H1 (cell line): ENCODE data around the gene TIMM29. TPM values are rescaled to one million over a fixed set of nuclear protein-coding genes. Genes with fewer than 3 reads are reported as not detected.

Experiments used
- CTCF ChIA-PET: fragments of 300-600 bp; sonication (Branson Sonifier 250); formaldehyde crosslinking; loops from one replicate; lab custom pipeline; 2021; ENCODE audit not compliant: partially characterized antibody; lab: Charles Lee
- POLR2A ChIA-PET: fragments of 300-600 bp; sonication (Branson Sonifier 250); formaldehyde crosslinking; loops from one replicate; lab custom pipeline; 2021; ENCODE audit warnings: inconsistent platforms; ENCODE audit not compliant: partially characterized antibody; lab: Charles Lee
- DNase-seq, 2 experiments: peaks; one replicate each; pipeline versions ENCODE4 v3.0.0 to v3.0.0-alpha.2; 2010 to 2022; ENCODE audit warnings: low spot score in 2 of 2, low read depth in 1 of 2, mixed read lengths in 1 of 2
- FAIRE-seq: peaks from 2 replicates; lab custom pipeline; 2011; peaks lifted over from hg19 to GRCh38; lab: Jason Lieb, UNC
- H2AFZ ChIP-seq: 2 replicates; pipeline ENCODE4 v1.8.1; 2012; ENCODE audit warnings: low read length, inconsistent platforms
- H2AK5ac ChIP-seq: 2 replicates; pipeline ENCODE4 v1.6.1; 2013; ENCODE audit warnings: low read depth, low read length
- H2BK120ac ChIP-seq: replicated peaks from 2 replicates; pipeline ENCODE3; 2013; ENCODE audit warnings: low read depth, low read length, inconsistent platforms
- H2BK12ac ChIP-seq: 2 replicates; pipeline ENCODE4 v1.6.1; 2013; ENCODE audit warnings: low read depth, low read length
- H2BK15ac ChIP-seq: 2 replicates; pipeline ENCODE4 v1.6.1; 2013; ENCODE audit warnings: low read length
- H2BK20ac ChIP-seq: 2 replicates; pipeline ENCODE4 v1.6.1; 2013; ENCODE audit warnings: low read length
- H2BK5ac ChIP-seq: 2 replicates; pipeline ENCODE4 v1.6.1; 2013; ENCODE audit warnings: low read depth, low read length
- H3K14ac ChIP-seq: 2 replicates; pipeline ENCODE4 v1.6.1; 2013; ENCODE audit warnings: inconsistent platforms; ENCODE audit not compliant: insufficient read length
- H3K18ac ChIP-seq: 2 replicates; pipeline ENCODE4 v1.6.1; 2013; ENCODE audit warnings: low read length; ENCODE audit errors: extremely low read depth
- H3K23ac ChIP-seq: 2 replicates; pipeline ENCODE4 v1.6.1; 2013; ENCODE audit warnings: inconsistent platforms; ENCODE audit not compliant: insufficient read length
- H3K23me2 ChIP-seq: 2 replicates; pipeline ENCODE4 v1.6.1; 2013; ENCODE audit warnings: low read depth, low read length
- H3K27ac ChIP-seq: 2 replicates; pipeline ENCODE4 v1.6.1; 2011; ENCODE audit warnings: low read depth, low read length, inconsistent platforms
- H3K27me3 ChIP-seq, 4 experiments: replicated peaks in 1 of 4; 1 replicate in 1 of 4; 2 replicates in 3 of 4; pipeline versions ENCODE4 v1.6.1 to v1.8.1; 2011 to 2013; ENCODE audit warnings: low read length in 3 of 4, mild to moderate bottlenecking in 3 of 4, inconsistent platforms in 2 of 4, mixed read lengths in 2 of 4, moderate library complexity in 1 of 4; ENCODE audit not compliant: control insufficient read depth in 3 of 4, insufficient read depth in 3 of 4; ENCODE audit errors: extremely low read depth in 1 of 4
- H3K36me3 ChIP-seq, 4 experiments: 2 replicates each; pipeline versions ENCODE4 v1.6.1 to v1.8.1; 2011 to 2013; ENCODE audit warnings: mild to moderate bottlenecking in 4 of 4, low read length in 3 of 4, moderate library complexity in 2 of 4, control low read depth in 1 of 4, inconsistent platforms in 1 of 4; ENCODE audit not compliant: insufficient read depth in 4 of 4, control insufficient read depth in 2 of 4
- H3K4ac ChIP-seq: replicated peaks from 2 replicates; pipeline ENCODE3; 2013; ENCODE audit warnings: low read length, low read depth, mixed read lengths, inconsistent platforms; ENCODE audit not compliant: insufficient read length
- H3K4me1 ChIP-seq, 4 experiments: replicated peaks in 1 of 4; 1 replicate in 1 of 4; 2 replicates in 3 of 4; pipeline versions ENCODE4 v1.6.1 to v1.8.1; 2011 to 2013; ENCODE audit warnings: low read length in 3 of 4, inconsistent platforms in 2 of 4, mixed read lengths in 1 of 4; ENCODE audit not compliant: insufficient read depth in 4 of 4, control insufficient read depth in 3 of 4
- H3K4me2 ChIP-seq, 2 experiments: 2 replicates each; pipeline versions ENCODE4 v1.6.1 to v1.8.1; 2011 to 2013; ENCODE audit warnings: low read depth in 2 of 2, low read length in 2 of 2, control low read depth in 1 of 2, inconsistent platforms in 1 of 2, mild to moderate bottlenecking in 1 of 2; ENCODE audit not compliant: insufficient read depth in 1 of 2
- H3K4me3 ChIP-seq, 4 experiments: fragments of 200-600, 300-600 bp in 1 of 4; sonication (generic), shearing (Covaris generic), sonication (Bioruptor Twin) in 1 of 4; 2 replicates each; pipeline versions ENCODE4 v1.5.1 to v1.8.1; 2011 to 2016; ENCODE audit warnings: low read length in 4 of 4, low read depth in 3 of 4, control low read depth in 2 of 4, inconsistent platforms in 2 of 4, mild to moderate bottlenecking in 2 of 4, mixed read lengths in 1 of 4, moderate library complexity in 1 of 4; ENCODE audit not compliant: insufficient read depth in 2 of 4; ENCODE audit errors: extremely low read depth in 1 of 4
- H3K56ac ChIP-seq: replicated peaks from 2 replicates; pipeline ENCODE3; 2013; ENCODE audit warnings: low read depth, mild to moderate bottlenecking, mixed read lengths, low read length, inconsistent platforms; ENCODE audit not compliant: insufficient read length
- H3K79me1 ChIP-seq: 2 replicates; pipeline ENCODE4 v1.6.1; 2013; ENCODE audit warnings: low read depth, low read length, control low read depth
- H3K79me2 ChIP-seq, 2 experiments: 2 replicates each; pipeline versions ENCODE4 v1.6.1 to v1.8.1; 2012 to 2013; ENCODE audit warnings: low read length in 2 of 2, mild to moderate bottlenecking in 2 of 2, inconsistent platforms in 1 of 2; ENCODE audit not compliant: insufficient read depth in 2 of 2, control insufficient read depth in 1 of 2
- H3K9ac ChIP-seq, 4 experiments: replicated peaks in 1 of 4; 1 replicate in 1 of 4; 2 replicates in 3 of 4; pipeline versions ENCODE4 v1.6.1 to v1.8.1; 2011 to 2013; ENCODE audit warnings: low read depth in 3 of 4, low read length in 3 of 4, control low read depth in 2 of 4, mild to moderate bottlenecking in 2 of 4, moderate library complexity in 2 of 4, inconsistent platforms in 1 of 4; ENCODE audit errors: extremely low read depth in 1 of 4
- H3K9me3 ChIP-seq, 2 experiments: 2 replicates each; pipeline versions ENCODE4 v1.6.1 to v1.8.1; 2012 to 2013; ENCODE audit warnings: mild to moderate bottlenecking in 2 of 2, moderate library complexity in 2 of 2, control low read depth in 1 of 2, inconsistent platforms in 1 of 2, low read depth in 1 of 2, low read length in 1 of 2, mixed read lengths in 1 of 2; ENCODE audit not compliant: insufficient read depth in 2 of 2
- H4K20me1 ChIP-seq, 2 experiments: replicated peaks in 1 of 2; 2 replicates each; pipeline versions ENCODE3 to v1.8.1; 2011 to 2013; ENCODE audit warnings: inconsistent platforms in 2 of 2, low read length in 2 of 2, mild to moderate bottlenecking in 1 of 2; ENCODE audit not compliant: insufficient read depth in 2 of 2, control insufficient read depth in 1 of 2
- H4K5ac ChIP-seq: 2 replicates; pipeline ENCODE4 v1.6.1; 2013; ENCODE audit warnings: low read length, low read depth, mixed read lengths, inconsistent platforms; ENCODE audit not compliant: insufficient read length
- H4K8ac ChIP-seq: 2 replicates; pipeline ENCODE4 v1.8.0; 2013; ENCODE audit warnings: mild to moderate bottlenecking, moderate library complexity, low read length, inconsistent platforms; ENCODE audit not compliant: insufficient read depth; ENCODE audit errors: extremely low read depth
- H4K91ac ChIP-seq: replicated peaks from 2 replicates; pipeline ENCODE3; 2013; ENCODE audit warnings: low read length, mixed read lengths, inconsistent platforms; ENCODE audit not compliant: insufficient read length
- CREB1 ChIP-seq: IDR thresholded peaks from 2 replicates; pipeline ENCODE4 v1.6.1; 2012; ENCODE audit warnings: inconsistent platforms
- EGR1 ChIP-seq: IDR thresholded peaks from 2 replicates; pipeline ENCODE4 v1.6.1; 2011; ENCODE audit warnings: low read depth, low read length, borderline replicate concordance
- EZH2 ChIP-seq: fragments of 200-600 bp; sonication (generic); IDR thresholded peaks from 2 replicates; pipeline ENCODE4 v1.7.1; 2012; ENCODE audit warnings: low read depth, mild to moderate bottlenecking, moderate library complexity, low read length, inconsistent platforms; ENCODE audit not compliant: severe bottlenecking
- HDAC6 ChIP-seq: IDR thresholded peaks from one replicate; pipeline ENCODE4 v1.7.1; 2012; ENCODE audit warnings: low read depth, mild to moderate bottlenecking, inconsistent platforms, low read length, moderate library complexity
- JUN ChIP-seq: IDR thresholded peaks from 2 replicates; pipeline ENCODE4 v1.6.1; 2011; ENCODE audit warnings: low read depth, mild to moderate bottlenecking, improper control_type of control experiment, low read length
- POLR2AphosphoS5 ChIP-seq: IDR thresholded peaks from 2 replicates; pipeline ENCODE4 v1.6.1; 2011; ENCODE audit warnings: low read depth, low read length
- RFX5 ChIP-seq: IDR thresholded peaks from 2 replicates; pipeline ENCODE4 v1.6.1; 2011; ENCODE audit warnings: low read depth, low read length, improper control_type of control experiment, borderline replicate concordance
- RXRA ChIP-seq: IDR thresholded peaks from 2 replicates; pipeline ENCODE4 v1.6.1; 2011; ENCODE audit warnings: low read depth, mild to moderate bottlenecking, low read length, moderate library complexity; ENCODE audit not compliant: insufficient read depth
- SIX5 ChIP-seq: IDR thresholded peaks from 2 replicates; pipeline ENCODE4 v1.6.1; 2011; ENCODE audit warnings: mild to moderate bottlenecking, low read depth, low read length
- SUZ12 ChIP-seq: fragments of 200-600 bp; sonication (generic); IDR thresholded peaks from 2 replicates; pipeline ENCODE4 v1.6.1; 2012; ENCODE audit warnings: mild to moderate bottlenecking, inconsistent platforms, low read length, moderate library complexity, mixed read lengths
- ZNF274 ChIP-seq: IDR thresholded peaks from 2 replicates; pipeline ENCODE4 v1.7.0; 2012; ENCODE audit warnings: low read length, borderline replicate concordance; ENCODE audit errors: extremely low read depth
- WGBS, 2 experiments: shearing (Covaris generic) in 1 of 2; methylation state at CpG; one replicate each; pipeline versions ENCODE4 v1.1.6 to v1.1.7; 2013 to 2015; ENCODE audit warnings: low lambda C conversion rate in 2 of 2, mixed read lengths in 2 of 2, inconsistent platforms in 1 of 2, low coverage in 1 of 2, missing lambda C conversion rate in 1 of 2; ENCODE audit not compliant: insufficient replicate concordance in 2 of 2, insufficient coverage in 1 of 2, insufficient read length in 1 of 2; ENCODE audit errors: extremely low coverage in 1 of 2, missing lambda C conversion rate in 1 of 2; 5-methylcytosine and 5-hydroxymethylcytosine counted together
- polyA plus RNA-seq, 7 experiments: library from polyadenylated mRNA; depleted of rRNA in 3 of 7; stranded (reverse) in 5 of 7; unstranded in 2 of 7; fragments of >200 nt in 5 of 7; fragments of 200-250 nt in 2 of 7; gene quantifications; 1 replicate in 5 of 7; 2 replicates in 1 of 7; 4 replicates in 1 of 7; pipeline versions ENCODE4 v1.2.1 to v1.2.3, GENCODE V29; 2011 to 2013; ENCODE audit warnings: missing spikeins in 2 of 7, mixed read lengths in 2 of 7
- total RNA-seq: library from RNA; stranded (reverse); fragmentation: NEBNext Ultra II Directional; extraction: Animal tissue kit (Norgen Biotek cat#: 25700); gene quantifications from 2 replicates; pipeline ENCODE4 v1.2.1, GENCODE V29; 2021

Gene TIMM29
- total and polyA plus RNA-seq, 2 of the 8 experiments (the other 6 are each of a cell fraction or from before 2014, with no cell fraction given): 15.9 to 24.0 TPM

GRCh38 chr19:10920781-10921180, 7.8 kb upstream of the TIMM29 start:
- Histone ChIP-seq H3K14ac (no peak overlapping the region), H3K9ac (no peak overlapping the region), H2BK120ac (no peak overlapping the region), H3K4me2 (no peak overlapping the region), H3K27me3 (no peaks in the 10 kb centered on the region), H2AK5ac (no peak overlapping the region), H2BK5ac (no peak overlapping the region), H3K23ac (no peak overlapping the region), H3K4me1 (no peaks in the 10 kb centered on the region), H3K4me3 (no peak overlapping the region), H3K56ac (no peak overlapping the region), H3K23me2 (no peaks in the 10 kb centered on the region), H4K8ac (no peak overlapping the region), H3K9me3 (no peaks in the 10 kb centered on the region), H3K36me3 (peaks cover 5 to 51% (median 28%) of the 10 kb centered on the region in 4 experiments; a peak in 7 of 8 replicates), H3K27ac (no peak overlapping the region), H3K79me1 (no peaks in the 10 kb centered on the region; the same call in 1 of the 2 replicates), H2BK15ac (no peak overlapping the region), H2AFZ (no peak overlapping the region), H4K5ac (no peak overlapping the region), H2BK20ac (no peak overlapping the region), H4K91ac (no peak overlapping the region), H2BK12ac (no peak overlapping the region), H3K18ac (no peak overlapping the region), H3K4ac (no peak overlapping the region), H4K20me1 (peaks cover 3 to 12% of the 10 kb centered on the region in 2 experiments), H3K79me2 (no peaks in the 10 kb centered on the region)
- DNase-seq (no peak), FAIRE-seq (no peak)
- ChIA-PET CTCF (interaction anchor here (1.0 kb wide), 2 partner anchors 32 to 34 kb away, joined by 3 read pairs; no protein-coding TSS in a partner anchor), POLR2A (interaction anchor here (1.0 kb wide), 1 partner anchor 23 kb away, joined by 3 read pairs; no protein-coding TSS in a partner anchor)
- WGBS, 2 experiments: 94% methylated on average over 15 of the region's 16 CpGs; no CpG with 5 or more reads in 1 of the 2 experiments
- TF ChIP-seq CREB1: no peak
- no peak for TF ChIP-seq POLR2AphosphoS5
- no peak for TF ChIP-seq RXRA
- TF ChIP-seq SIX5: no peak
- TF ChIP-seq EZH2: no peak
- no peak for TF ChIP-seq JUN
- TF ChIP-seq SUZ12: no peak
- TF ChIP-seq RFX5: no peak
- no peak for TF ChIP-seq ZNF274
- no peak for TF ChIP-seq EGR1
- TF ChIP-seq HDAC6: no peak
